Stimulated activated CD4-positive, alpha-beta T cell treated with anti-CD3 and anti-CD28 coated beads, Interleukin-15, amount 100 ng/mL, for 1 hour (primary cell): ENCODE results near the gene ZNF778.
"Not testable (repeated sequence)": the region's sequence is repeated elsewhere in the genome, so short reads cannot be mapped to it uniquely, and the experiment has no call there.

Experiments
- DNase-seq, 2 donors: peaks; one replicate each; pipeline ENCODE4 v3.0.0-alpha.2; 2020; ENCODE audit warnings: low read depth in 1 of 2, low spot score in 1 of 2

The ZNF778 gene

GRCh38 chr16:89253548-89254287 is 36.2 kb downstream of the ZNF778 start:
- DNase-seq, result no peak

- peak; percentile 51 to 73 for DNase-seq
Observed at GRCh38 chr16:89256651-89257254, 39.2 kb downstream of the ZNF778 start.

- no peak for DNase-seq
Observed at GRCh38 chr16:89257281-89257731, 39.8 kb downstream of the ZNF778 start.

- no peak for DNase-seq
Observed at GRCh38 chr16:89257757-89258465, 40.4 kb downstream of the ZNF778 start.

- DNase-seq, result not testable (repeated sequence)
Observed at GRCh38 chr16:89259901-89260300, 42.4 kb downstream of the ZNF778 start.

GRCh38 chr16:89261691-89262563 is 44.4 kb downstream of the ZNF778 start:
- no peak for DNase-seq

GRCh38 chr16:89264800-89265550 is 47.5 kb downstream of the ZNF778 start:
- DNase-seq, result no peak

- DNase-seq, result no peak
Observed at GRCh38 chr16:89265647-89266046, 48.1 kb downstream of the ZNF778 start.

- no peak for DNase-seq
Observed at GRCh38 chr16:89266521-89267134, 49.1 kb downstream of the ZNF778 start.

GRCh38 chr16:89267746-89268145 is 50.2 kb downstream of the ZNF778 start:
- DNase-seq, result not testable (repeated sequence)

- DNase-seq, result no peak
Observed at GRCh38 chr16:89268585-89268984, 51.1 kb downstream of the ZNF778 start.

- DNase-seq, result no peak
Observed at GRCh38 chr16:89268987-89269735, 51.7 kb downstream of the ZNF778 start.

GRCh38 chr16:89269805-89270665 is 52.5 kb downstream of the ZNF778 start:
- DNase-seq, result no peak

- DNase-seq, result no peak
Observed at GRCh38 chr16:89270666-89271345, 53.3 kb downstream of the ZNF778 start.

GRCh38 chr16:89272631-89273030 is 55.1 kb downstream of the ZNF778 start:
- no peak for DNase-seq

GRCh38 chr16:89273741-89274472 is 56.4 kb downstream of the ZNF778 start:
- no peak for DNase-seq
